ENCODE results near the gene ADGRA1. TPM values are rescaled to one million over a fixed set of nuclear protein-coding genes. Genes with fewer than 3 reads are reported as not detected.
"Not testable (repeated sequence)": the region's sequence is repeated elsewhere in the genome, so short reads cannot be mapped to it uniquely, and the experiment has no call there.

Gene ADGRA1
- total and polyA plus RNA-seq, 2 donors (not counting 3 experiments of a cell fraction or from before 2014, with no cell fraction given): not detected

- POLR2A ChIA-PET: no interaction called here
- no peak overlapping the region for H3K27ac ChIP-seq (ENCODE audit: insufficient read depth, low read depth, low read length)
- dilution Hi-C loops (cut with MboI; ENCODE audit: extremely low pct_ligation_motif_present, low sequenced_read_pairs): no loop called here
- H3K9me3 ChIP-seq (replicated peaks; ENCODE audit: control insufficient read depth, insufficient read depth, low read length): peaks cover 4% of the 10 kb centered on the region
- FAIRE-seq (no peak), DNase-seq (ENCODE audit: low read depth, low spot score) (no peak)
- no peaks in the 10 kb centered on the region for H3K4me1 ChIP-seq (ENCODE audit: control insufficient read depth, extremely low read depth, insufficient read depth, low read length)
- no peak overlapping the region for H3K4me3 ChIP-seq (replicated peaks in 1 of 3; ENCODE audit: insufficient read depth in 1 of 3, low read depth in 1 of 3, low read length in 3 of 3)
- no peak overlapping the region for H3K9ac ChIP-seq (replicated peaks; ENCODE audit: extremely low read depth, insufficient read depth, low read length)
- no TSS peak for BruUV-seq (replicated peaks)
- no peaks in the 10 kb centered on the region for H3K9me1 ChIP-seq (replicated peaks; ENCODE audit: control insufficient read depth, extremely low read depth, insufficient read depth, low read length)
- H3K79me2 ChIP-seq (ENCODE audit: control insufficient read depth, insufficient read depth, low read length): no peaks in the 10 kb centered on the region
- intact Hi-C loops (cut with micrococcal nuclease): no loop called here
- no peak overlapping the region for H2AFZ ChIP-seq (ENCODE audit: low read depth, low read length)
- H3K27me3 ChIP-seq (ENCODE audit: control insufficient read depth in 2 of 2, insufficient read depth in 2 of 2, low read length in 2 of 2): no peaks in the 10 kb centered on the region
- H3K4me2 ChIP-seq (ENCODE audit: insufficient read depth, low read length): no peak overlapping the region
- no peak for TF ChIP-seq MYC (IDR thresholded peaks at IDR 0.05; ENCODE audit: low read depth, low read length)
- TF ChIP-seq MAX (IDR thresholded peaks at IDR 0.05; ENCODE audit: insufficient read depth, insufficient read length): no peak
- no peak for TF ChIP-seq FOS (IDR thresholded peaks at IDR 0.05; ENCODE audit: borderline replicate concordance, insufficient read depth, low read length)
- TF ChIP-seq CTCF (IDR thresholded peaks at IDR 0.05; ENCODE audit: extremely low read depth in 1 of 2, insufficient read depth in 1 of 2, low read depth in 1 of 2, low read length in 2 of 2): no peak
- CTCF ChIA-PET: no interaction called here
- H3K36me3 ChIP-seq (ENCODE audit: control insufficient read depth in 2 of 2, extremely low read depth in 1 of 2, insufficient read depth in 2 of 2, low read length in 2 of 2): no peaks in the 10 kb centered on the region
- H4K20me1 ChIP-seq (replicated peaks; ENCODE audit: control insufficient read depth, extremely low read depth, insufficient read depth, low read length): no peaks in the 10 kb centered on the region
These were observed 87.1 kb downstream of the ADGRA1 start for GRCh38 chr10:133174689-133175263.

GRCh38 chr10:133175624-133176023, 87.9 kb downstream of the ADGRA1 start:
- intact Hi-C loops (cut with micrococcal nuclease); H3K27ac ChIP-seq (ENCODE audit: insufficient read depth, low read depth, low read length); CTCF ChIA-PET: not testable (repeated sequence)

More at GRCh38 chr10:133175624-133176023, 87.9 kb downstream of the ADGRA1 start:
- POLR2A ChIA-PET; DNase-seq (ENCODE audit: low read depth, low spot score); H3K4me3 ChIP-seq (replicated peaks in 1 of 3; ENCODE audit: insufficient read depth in 1 of 3, low read depth in 1 of 3, low read length in 3 of 3); H3K27me3 ChIP-seq (ENCODE audit: control insufficient read depth in 2 of 2, insufficient read depth in 2 of 2, low read length in 2 of 2); dilution Hi-C loops (cut with MboI; ENCODE audit: extremely low pct_ligation_motif_present, low sequenced_read_pairs); H3K9me1 ChIP-seq (replicated peaks; ENCODE audit: control insufficient read depth, extremely low read depth, insufficient read depth, low read length); H3K4me1 ChIP-seq (ENCODE audit: control insufficient read depth, extremely low read depth, insufficient read depth, low read length); H4K20me1 ChIP-seq (replicated peaks; ENCODE audit: control insufficient read depth, extremely low read depth, insufficient read depth, low read length); H3K9ac ChIP-seq (replicated peaks; ENCODE audit: extremely low read depth, insufficient read depth, low read length); H3K36me3 ChIP-seq (ENCODE audit: control insufficient read depth in 2 of 2, extremely low read depth in 1 of 2, insufficient read depth in 2 of 2, low read length in 2 of 2); FAIRE-seq; BruUV-seq (replicated peaks); H2AFZ ChIP-seq (ENCODE audit: low read depth, low read length); H3K79me2 ChIP-seq (ENCODE audit: control insufficient read depth, insufficient read depth, low read length); H3K9me3 ChIP-seq (replicated peaks; ENCODE audit: control insufficient read depth, insufficient read depth, low read length); H3K4me2 ChIP-seq (ENCODE audit: insufficient read depth, low read length): not testable (repeated sequence)
